ENCODE data around the gene STRN4. TPM values are rescaled to one million over a fixed set of nuclear protein-coding genes. Genes with fewer than 3 reads are reported as not detected.
"Not testable (repeated sequence)": the region's sequence is repeated elsewhere in the genome, so short reads cannot be mapped to it uniquely, and the experiment has no call there.

Gene STRN4
- polyA plus RNA-seq, 12 donors, result 40.0 to 75.7 (median 44.8) TPM; not detected in 1

DNA sequence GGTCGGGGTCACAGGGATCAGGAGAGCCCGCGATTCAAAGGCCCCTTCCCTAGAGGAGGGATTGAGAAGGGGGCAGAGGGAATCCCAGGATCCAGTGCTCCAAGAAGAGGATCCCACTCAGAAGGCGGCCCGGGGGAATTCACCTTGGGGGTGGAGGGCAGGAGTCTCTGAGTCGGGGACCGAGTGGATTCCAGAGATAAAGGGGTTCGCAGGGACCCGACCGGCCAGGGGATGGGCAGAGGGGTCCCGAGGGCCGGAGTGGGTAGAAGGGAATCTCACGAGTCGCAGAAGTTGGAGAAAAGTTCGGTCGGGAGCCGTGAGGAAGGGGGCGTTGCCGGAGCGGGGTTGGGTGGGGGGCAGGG is 29.6 kb downstream of the STRN4 start:
- DNase-seq, result no peak

DNA sequence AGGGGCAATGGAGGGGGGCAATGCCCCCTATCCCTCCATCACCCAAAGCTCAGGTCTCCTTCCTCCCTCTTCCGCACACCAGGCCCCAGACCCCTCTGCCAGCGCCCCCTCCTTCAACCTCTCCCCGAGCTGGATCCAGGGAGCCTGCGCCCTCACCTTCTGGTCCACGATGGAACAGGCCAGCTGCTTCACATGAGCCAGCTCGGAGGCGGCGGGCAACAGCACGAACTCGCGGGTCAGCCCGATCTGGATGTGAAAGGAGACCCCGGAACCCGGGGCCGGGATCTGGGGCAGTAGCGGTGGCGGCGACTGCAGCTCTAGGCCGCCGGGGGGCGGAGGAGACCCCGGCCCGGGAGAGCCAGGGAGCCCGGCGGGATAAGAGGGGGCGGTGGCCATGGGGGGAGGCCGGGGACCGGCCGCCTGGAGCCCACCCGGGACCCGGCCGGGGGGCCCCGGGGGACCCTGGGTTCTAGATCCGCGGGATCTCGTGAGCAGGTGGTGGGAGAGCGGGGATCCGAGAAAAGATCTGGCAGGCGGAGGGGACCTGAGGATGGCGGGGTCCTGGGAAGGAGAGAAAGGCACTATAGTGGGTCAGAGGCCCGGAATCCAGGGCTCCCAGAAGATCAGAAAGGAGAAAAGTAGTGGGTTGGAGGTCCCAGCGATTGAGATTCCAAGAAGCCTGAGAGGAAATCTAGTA is 30.1 kb downstream of the STRN4 start:
- no peak for DNase-seq

DNA sequence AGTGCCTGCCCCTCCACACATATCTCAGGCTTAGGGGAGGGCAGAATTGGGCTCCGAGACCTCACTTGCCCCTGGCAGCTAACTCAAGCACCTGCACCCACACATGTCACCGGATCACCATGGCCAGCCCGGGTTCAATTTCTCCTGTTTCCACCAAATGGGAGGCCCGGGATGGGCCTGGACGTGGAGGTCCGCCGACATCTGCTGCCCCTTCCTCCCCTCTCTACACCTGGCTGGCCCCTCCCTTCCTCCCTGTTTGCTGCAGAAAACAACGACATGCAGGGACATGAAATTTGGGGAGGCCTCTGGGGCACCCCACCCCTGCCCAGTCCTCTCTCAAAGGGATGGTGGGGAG is 30.7 kb downstream of the STRN4 start:
- no peak for DNase-seq

DNA sequence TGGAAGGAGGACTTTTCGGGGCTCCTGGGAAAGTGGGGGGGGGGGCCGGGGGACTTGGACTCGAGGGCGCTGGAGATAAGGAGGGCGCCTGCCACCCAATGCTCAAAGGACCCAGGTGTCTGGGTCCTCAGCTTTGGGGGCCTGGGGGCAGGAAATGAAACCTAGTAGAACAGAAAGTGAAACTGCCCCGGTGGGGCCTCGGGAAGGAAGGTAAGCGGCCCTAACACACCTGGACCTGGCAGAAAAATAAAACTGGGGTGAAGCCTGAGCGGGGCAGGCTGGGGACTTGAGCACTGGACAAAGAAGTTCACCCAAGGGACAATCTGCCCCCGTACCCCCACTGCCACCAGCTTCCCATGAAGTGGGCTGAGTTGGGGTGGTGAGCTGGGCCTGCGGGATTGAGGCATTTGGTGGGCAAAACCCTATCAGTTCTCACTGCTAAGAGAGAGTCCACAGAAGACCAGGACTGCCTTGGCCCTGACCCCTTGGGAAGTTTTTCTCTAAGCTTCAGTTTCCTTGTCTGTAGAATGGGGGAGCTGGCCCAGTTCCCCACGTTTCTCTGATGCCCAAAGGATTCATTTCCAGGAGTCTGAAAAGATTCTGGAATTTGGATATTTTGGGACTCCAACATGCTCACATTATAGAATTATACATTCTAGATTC is 31.7 kb downstream of the STRN4 start:
- DNase-seq, result no peak

DNA sequence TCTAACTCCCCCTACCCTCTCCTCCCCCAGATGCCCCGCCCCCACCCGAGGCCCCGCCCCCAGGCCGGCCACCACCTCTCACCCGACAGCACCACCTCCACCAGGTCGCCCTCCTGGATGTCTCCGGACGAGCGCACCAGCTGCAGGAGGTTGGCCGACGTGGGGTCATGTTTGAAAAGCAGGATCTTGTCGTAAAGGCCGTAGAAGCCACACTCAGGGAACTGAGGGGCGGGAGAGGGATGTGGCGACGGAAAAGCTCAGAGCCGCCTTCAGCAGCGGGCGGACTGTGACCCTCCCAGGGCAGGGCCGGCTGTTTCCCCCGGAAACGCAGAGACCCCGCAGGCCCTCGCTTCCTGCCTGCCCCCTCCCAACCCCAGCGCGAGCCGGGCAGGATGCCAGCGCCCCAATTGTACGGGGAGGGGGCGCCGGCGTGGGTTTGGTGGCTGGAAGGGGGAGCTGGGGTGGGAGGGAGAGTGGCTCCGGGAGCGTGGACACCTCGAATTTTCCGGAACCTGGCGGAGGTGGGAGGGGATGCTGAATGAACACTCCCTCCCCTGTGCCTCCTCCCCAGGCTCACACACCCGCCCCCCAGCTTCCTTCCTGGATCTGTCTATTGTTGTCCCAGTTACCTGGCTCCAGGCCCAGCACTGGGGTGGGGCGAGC is 32.3 kb downstream of the STRN4 start:
- DNase-seq, result peak; percentile 91

DNA sequence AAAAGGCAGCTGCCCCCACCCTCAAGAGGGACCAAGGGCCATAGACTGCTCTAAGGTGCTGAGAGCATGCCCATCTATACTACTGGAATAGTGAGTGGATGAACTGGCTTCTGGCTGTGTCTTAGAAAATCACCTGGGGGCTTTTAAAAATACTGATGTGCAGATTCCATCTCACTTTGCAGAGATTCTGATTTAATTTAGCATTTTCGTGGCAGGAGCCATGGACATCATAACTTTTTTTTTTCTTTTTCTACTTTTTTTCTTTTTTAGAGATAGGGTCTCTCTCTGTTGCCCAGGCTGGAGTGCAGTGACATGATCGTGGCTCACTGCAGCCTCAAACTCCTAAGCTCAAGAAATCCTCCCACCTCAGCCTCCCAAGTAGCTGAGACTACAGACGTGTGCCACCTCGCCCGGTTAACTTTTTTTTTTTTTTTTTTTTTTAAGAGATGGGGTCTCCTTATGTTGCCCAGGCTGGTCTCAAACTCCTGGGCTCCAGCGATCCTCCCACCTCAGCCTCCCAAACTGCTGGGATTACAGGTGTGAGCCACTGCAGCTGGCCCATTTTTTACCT is 33.4 kb downstream of the STRN4 start:
- DNase-seq, result not testable (repeated sequence)

DNA sequence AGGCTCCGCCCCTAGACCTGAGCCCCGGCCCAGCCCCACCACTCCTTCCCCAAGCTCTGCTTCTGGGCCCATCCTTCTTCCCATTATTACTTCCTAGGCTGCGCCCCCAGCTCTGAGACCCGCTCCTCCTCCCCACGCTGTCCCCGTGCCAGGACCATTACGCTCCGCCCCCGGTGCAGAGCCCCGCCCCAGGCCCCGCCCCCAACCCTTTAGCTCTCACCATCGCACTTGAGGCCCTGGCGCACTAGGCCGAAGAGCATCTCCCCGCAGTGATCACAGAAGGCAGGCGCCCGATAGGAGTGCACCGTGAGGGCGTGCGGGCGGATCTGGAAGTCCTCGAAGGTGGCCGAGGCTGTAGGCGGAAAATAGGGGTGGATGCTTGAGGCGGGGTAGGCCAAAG is 35.6 kb downstream of the STRN4 start:
- DNase-seq, result no peak

DNA sequence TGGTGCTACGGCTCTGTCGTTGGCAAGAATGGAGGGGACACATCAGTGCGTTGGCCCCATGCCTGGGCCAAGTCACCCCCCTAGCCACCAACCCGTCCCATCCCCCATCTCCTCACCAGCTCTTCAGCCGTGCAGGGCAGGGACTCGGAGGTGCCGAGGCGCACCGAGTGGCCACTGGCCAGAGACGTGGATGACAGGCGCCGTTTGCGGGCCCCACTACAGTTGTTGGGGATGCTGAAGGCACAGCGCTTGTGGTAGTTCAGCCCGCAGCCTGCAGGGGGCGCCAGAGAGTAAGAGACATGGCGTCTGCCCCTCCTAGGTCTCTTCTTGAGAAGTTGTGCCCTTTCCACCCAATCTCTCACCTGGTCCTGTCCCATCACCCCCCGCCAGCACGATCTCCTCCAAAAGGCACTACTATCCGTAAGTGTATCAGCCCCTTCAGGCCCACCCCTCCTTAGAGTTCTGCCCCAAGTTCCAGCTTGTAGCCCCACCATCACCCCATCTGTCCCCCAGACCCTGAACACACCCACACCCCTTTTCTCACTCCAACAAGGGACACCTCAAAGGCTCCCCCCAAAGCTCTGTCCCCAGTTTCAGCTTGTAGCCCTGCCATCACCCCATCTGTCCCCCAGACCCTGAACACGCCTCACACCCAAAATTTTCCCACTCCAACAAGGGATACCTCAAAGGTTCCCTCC is 41.7 kb downstream of the STRN4 start:
- no peak for DNase-seq

DNA sequence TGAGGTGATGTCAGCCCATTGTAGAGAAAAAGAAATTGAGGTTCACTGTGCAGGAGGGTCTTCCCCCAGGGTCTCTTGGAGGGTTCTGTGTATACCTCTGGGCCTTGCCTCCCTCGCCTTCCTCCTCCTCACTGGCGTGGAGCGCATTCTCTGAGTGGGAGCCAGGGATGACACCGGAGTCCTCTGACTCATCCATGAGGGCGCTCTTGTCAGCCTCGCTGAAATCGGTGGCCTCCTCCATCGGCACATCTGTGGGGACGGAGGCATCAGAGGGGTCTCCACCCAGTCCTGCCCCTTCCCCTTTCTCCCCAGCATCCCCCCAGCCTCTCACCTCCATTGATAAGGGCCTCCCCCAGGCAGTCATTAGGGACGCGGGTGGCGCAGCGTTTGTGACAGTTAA is 45.5 kb downstream of the STRN4 start:
- DNase-seq, result no peak

DNA sequence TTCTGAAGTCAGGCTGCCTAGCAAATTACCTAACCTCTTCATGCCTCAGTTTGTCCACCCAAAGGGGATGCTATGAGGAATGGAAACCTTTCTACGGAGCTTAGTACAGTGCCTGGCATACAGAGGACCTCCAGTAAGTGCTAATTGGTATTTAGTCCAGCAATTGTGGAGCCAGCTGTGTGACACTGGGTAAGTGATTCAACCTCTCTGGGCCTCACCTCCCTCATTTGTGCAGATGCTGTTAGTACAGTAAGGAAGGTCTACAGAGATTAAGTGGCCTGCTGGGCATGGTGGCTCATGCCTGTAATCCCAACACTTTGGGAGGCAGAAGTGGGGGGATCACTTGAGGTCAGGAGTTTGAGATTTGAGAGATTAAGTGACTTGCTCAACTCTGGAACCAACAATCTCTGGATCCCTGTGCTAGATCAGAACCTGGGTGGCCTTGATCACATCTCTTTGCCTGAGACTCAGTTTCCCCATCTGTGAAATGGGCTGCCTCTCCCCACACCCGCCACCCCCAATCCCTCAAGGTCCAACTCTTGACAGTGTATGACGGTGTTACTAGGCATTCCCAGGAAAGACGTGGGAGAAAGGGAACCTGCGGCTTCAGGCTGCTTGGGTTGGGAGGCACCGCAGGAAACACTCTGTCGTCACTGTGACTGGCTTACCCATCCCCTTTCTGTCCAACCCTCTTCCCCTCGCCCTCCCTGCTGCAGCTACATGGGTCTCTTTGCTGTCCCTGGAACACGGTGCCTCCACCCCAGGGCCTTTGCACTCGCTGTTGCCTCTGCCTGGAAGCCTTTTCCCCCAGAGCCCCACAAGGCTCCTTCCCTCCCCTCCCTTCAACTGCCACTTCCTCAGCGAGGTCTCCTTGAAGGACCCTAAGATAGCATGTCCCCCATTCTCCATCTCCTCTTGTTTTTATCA is 47.6 kb downstream of the STRN4 start:
- no peak for DNase-seq

DNA sequence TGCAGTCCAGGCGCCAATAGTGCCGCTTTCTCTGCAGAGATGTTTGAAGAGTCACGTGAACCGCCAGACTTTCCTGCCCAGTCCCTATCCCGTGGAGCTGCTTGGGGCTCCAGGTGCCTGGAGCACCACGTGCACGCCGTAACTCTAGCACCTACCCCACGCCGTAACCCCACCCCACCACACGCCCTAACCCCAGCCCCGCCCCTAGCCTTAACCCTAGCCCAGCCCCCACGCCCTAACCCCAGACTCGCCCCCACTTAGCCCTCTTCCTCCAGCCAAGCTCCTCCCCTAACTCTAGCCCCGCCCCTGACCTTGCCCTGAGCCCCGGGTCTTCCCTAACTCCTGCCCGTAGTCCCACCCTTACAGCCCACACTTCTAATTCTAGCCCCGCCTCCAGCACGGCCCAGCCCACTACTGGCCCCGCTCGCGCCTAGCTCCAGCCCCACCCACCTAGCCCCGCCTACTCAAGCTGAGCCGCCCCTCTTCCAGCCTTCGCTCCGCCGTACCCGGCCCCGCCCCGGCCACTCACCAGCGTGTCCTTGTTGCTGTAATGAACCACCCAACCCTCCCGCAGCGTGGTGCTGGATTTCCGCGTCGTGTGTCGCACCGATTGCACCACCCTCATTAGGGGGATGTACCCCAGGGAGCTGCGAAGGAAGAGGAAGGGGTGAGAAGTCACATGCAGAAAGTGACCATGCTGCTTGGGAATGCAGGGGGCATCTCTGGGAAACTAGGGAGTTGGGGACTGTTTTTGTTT is 48.9 kb downstream of the STRN4 start:
- DNase-seq, result peak; percentile 59

DNA sequence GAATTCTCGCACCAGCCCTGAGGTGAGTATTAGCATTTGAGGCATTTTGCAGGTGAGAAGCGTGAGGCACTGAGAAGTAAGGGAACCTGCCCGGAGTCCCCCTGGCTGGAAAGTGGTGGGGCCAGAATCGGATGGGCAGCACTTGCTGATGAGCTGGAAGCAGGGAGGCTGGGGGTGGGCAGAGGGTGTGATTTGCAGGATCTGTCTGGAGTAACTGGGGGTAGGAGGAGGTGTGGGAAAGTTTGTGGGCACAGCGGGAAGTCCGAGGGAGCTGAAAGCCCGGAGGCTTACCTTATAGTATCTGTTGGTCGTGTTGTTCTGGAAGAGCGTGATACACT is 49.4 kb downstream of the STRN4 start:
- DNase-seq, result no peak

DNA sequence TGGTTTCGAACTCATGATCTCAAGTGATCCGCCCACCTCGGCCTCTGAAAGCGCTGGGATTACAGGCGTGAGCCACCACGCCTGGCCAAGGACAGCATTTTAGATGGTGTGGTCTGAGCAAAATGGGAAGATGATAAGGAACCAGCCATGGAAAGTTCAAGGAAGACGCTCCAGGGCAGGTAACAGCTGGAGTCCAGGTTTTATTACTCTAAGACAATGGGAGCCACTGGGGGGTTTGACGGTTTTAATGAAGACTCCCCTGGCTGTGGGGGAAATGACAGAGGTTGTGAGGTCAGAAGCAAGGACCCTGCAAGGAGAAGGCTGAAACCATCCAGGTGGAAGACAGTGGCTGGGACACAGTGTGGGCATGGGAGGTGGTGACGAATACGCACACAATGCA is 50.2 kb downstream of the STRN4 start:
- no peak for DNase-seq

DNA sequence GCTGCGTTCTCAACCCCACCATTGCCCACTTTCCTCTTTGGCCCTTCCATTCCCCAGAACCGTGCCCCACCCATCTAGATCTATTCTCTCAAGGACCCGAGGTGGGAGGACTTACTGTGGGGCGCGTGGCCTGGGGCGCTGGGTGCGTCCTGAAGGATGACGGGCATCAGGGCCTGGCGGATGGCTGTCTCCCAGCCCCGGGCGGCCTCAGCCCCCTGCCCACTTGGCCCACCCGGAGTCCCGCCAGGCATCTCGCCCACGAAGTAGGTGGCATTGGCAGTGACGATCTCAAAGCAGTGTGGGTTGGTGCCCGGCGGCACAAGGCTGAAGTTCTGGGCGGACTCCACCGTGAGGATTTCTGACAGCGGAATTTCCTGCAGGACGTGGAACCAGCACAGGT is 52.5 kb downstream of the STRN4 start:
- no peak for DNase-seq

DNA sequence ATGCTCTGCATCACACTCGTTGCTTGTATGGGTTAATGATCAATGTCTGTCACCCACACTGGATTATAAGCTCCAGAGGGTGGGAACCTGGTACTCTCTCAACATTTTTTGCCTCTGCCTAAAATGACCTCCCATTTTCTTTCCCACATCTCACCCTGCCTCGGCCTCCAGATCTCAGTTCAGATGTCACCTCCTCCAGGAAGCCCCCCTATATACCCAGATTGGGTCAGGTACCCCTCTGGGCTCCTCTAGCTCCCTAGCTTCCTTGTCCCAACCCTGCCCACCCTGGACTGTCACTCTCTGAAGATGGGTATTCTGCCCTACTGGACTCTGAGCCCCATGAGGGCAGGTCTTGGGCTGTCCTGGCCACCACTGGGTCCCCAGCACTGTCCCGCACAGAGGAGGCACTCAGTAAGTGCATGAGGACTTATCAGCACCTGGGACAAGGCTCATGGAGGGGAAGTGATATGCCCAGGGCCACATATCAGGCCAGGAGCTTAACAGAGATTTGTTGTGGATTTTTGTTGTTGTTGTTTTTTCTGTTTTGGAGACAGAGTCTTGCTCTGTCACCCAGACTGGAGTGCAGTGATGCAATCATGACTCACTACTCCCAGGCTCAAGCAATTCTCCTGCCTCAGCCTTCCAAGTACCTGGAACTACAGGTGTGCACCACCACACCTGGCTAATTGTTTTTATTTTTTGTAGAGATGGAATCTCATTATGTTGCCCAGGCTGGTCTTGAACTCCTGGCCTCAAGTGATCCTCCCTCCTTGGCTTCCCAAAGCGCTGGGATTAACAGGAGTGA is 53.1 kb downstream of the STRN4 start:
- DNase-seq, result no peak

DNA sequence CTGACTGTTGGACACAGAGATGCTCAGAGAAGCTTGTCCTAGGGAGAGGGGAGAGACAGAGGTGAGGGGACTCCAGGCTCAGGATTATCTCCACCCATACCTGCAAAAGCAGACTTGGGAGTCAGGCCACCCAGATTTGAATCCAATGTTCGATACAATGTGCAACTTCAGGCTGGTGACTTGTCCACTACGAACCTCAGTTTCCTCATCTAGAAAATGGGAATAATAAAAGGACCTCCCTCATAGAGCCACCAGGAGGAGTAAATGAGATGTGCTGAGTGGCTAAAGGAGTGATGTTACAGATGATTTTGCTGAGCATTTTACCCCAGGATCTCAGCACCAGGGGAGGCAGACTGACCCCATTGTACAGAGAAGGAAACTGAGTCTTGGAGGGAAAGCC is 54.3 kb downstream of the STRN4 start:
- no peak for DNase-seq

DNA sequence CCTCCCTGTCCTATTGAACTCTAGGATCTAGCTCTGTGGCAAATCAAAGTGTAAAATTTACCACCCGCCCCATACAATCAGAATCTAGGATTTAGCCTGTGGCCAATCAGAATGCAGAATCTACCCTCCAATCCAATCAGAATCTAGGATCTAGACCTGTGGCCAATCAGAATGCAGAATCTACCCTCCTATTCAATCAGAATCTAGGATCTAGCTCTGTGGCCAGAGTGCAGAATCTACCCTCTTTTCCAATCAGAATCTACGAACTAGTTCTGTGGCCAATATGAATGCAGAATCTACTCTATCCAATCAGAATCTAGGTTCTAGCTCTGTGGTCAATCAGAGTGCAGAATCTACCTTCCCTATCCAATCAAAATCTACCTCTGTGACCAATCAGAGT is 55.1 kb downstream of the STRN4 start:
- no peak for DNase-seq

DNA sequence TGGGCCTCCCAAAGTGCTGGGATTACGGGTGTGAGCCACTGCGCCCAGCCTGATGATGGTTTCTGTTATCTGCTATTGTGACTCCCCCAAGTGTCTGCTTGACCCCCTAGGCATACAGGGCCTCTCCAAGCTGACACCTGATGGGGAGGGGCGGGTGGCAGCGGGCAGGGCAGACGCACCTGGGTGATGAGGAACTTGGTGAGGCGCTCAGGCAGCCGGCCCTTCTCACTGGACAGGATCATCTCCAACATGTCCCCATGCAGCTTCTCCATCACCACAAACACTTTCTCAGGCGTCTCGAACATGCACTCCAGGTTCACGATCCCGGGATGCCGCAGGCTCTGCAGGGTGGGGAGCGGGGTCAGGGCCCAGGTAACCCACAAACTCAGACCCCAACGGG is 56.9 kb downstream of the STRN4 start:
- DNase-seq, result no peak

DNA sequence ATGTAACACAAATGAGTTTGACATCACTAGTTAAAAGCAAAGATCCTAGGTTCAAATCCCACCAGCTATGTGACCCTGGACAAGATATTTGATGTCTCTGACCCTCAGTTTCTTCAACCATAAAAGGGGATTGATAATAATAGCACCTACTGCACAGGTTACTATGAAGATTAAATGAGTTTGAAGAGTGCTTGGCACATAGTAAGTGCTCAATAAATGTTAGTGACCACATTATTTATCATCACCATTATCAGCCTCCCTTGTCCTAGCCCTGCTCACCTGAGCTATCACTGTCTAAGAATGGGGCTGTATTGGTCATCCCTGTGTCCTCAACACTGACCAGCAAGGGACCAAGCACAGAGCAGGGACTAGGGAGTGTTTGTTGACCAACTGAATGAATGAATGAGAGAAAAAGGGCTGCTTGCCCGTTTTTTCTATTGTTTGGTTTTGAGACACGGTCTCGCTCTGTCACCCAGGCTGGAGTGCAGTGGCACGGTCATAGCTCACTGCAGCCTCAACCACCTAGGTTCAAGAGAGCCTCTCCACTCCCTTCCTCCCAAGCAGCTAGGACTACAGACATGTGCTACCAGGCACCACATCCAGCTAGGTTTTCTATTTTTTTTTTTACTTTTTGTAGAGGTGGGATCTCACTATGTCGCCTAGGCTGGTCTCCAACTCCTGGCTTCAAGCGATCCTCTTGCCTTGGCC is 58.7 kb downstream of the STRN4 start:
- DNase-seq, result no peak

Measured in muscle of arm (tissue), 12 donors.